ENCODE results near the gene L3MBTL3. TPM values are rescaled to one million over a fixed set of nuclear protein-coding genes. Genes with fewer than 3 reads are reported as not detected.

L3MBTL3 gene
- total RNA-seq, 4 donors from 2014 or later, result 8.1 to 18.1 (median 14.2) TPM

DNA sequence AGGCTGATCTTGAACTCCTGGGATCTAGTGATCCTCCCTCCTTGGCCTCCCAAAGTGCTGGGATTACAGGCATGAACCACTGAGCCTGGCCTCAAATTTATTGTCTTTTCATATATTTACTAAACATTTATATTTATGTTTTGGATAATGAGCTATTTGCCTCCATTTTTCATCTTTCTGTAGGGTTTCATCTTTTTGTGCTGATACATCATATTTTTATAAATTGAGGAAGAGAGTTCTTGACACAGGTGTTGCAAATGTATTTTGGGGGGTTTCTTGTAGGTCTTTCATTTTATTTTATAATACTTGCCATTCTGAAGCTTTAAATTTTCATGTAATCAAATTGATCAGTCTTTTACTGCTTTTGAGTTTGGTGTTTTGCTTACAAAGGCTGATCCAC lies 72.4 kb downstream of the L3MBTL3 start:
- Histone ChIP-seq H3K27ac (no peak overlapping the region), H3K4me1 (no peaks in the 10 kb centered on the region), H3K36me3 (peaks cover 0 to 4% of the 10 kb centered on the region in 2 donors), H3K4me3 (replicated peaks in 1 of 3) (no peak overlapping the region), H3K9me3 (no peaks in the 10 kb centered on the region), H3K27me3 (no peaks in the 10 kb centered on the region)
- intact Hi-C loops (cut with DNase I), result no loop called here
- TF ChIP-seq CTCF (IDR thresholded peaks at IDR 0.05), result no peak
- TF ChIP-seq POLR2A (IDR thresholded peaks at IDR 0.05), result no peak
- no peak for DNase-seq

DNA sequence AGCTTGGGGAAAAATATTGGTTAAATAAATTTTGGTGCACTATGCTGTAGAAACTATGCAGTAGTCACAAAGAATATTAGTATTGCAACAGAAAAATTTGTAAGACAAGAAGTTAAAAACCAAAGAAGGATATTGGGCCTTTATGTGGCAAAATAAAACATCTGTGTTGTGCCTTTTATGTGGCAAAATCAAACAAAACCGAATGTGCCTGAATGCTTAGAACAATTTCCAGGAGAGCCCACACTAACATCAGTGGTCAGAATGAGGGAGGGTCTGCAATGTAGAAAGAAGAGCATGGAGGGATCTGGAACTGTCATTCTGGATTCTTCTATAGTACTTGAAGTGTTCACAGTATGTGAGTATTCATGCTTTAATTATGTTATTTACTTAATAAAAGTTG lies 75.2 kb downstream of the L3MBTL3 start:
- intact Hi-C loops (cut with DNase I), result no loop called here
- Histone ChIP-seq H3K36me3 (peaks cover 0 to 4% of the 10 kb centered on the region in 2 donors), H3K27ac (no peak overlapping the region), H3K4me1 (no peaks in the 10 kb centered on the region), H3K4me3 (replicated peaks in 1 of 3) (no peak overlapping the region), H3K27me3 (no peaks in the 10 kb centered on the region), H3K9me3 (no peaks in the 10 kb centered on the region)
- no peak for DNase-seq
- no peak for TF ChIP-seq POLR2A (IDR thresholded peaks at IDR 0.05)
- TF ChIP-seq CTCF (IDR thresholded peaks at IDR 0.05), result no peak
- WGBS, 2 donors, result 79 to 94% methylated on average over 1 of the region's 1 CpG

DNA sequence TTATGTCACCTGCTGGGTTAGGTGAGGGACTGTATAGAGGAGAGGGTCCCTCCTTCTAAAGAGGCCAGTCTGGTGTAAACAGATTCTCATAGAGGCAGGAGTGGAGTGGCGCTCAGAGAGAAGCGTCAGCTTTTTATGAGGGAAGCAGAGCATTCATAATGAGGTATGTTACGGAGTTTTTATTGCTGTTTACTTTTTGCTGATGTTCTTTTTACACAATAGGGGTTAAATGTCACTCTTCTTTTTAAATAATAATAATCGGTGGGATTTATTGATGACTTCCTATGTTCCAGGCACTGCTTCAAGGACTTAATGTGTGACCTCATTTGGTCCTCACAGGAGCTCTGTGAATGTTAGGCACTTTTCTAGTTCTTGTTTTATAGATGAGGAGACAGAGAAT lies 79.9 kb downstream of the L3MBTL3 start:
- Histone ChIP-seq H3K4me1 (no peaks in the 10 kb centered on the region), H3K27ac (no peak overlapping the region), H3K4me3 (replicated peaks in 1 of 3) (no peak overlapping the region), H3K9me3 (no peaks in the 10 kb centered on the region), H3K36me3 (peaks cover 0 to 4% of the 10 kb centered on the region in 2 donors), H3K27me3 (no peaks in the 10 kb centered on the region)
- no peak for TF ChIP-seq CTCF (IDR thresholded peaks at IDR 0.05)
- TF ChIP-seq POLR2A (IDR thresholded peaks at IDR 0.05), result no peak
- WGBS, 2 donors, result 90 to 93% methylated on average over 4 of the region's 4 CpGs
- DNase-seq, result no peak
- intact Hi-C loops (cut with DNase I), result no loop called here

DNA sequence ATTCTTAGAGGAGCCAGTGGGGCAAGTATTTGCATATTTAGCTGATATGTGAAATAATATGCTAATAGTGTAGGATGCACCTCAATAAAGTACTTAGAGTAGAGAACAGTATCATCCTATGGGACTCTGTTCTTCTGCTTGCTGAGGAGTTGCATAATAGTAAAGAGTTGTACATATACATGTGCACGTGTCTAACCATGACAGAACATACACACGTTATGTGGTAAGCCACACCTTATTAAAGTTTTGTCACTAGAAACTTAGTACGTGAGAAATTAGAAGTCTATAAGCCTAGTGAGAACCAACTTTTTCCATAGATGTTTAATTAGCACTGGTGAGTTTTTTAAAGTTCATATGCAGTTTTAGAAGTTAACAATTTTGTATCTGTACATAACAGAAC lies 80.7 kb downstream of the L3MBTL3 start:
- H3K4me3 ChIP-seq (replicated peaks in 1 of 3), result no peak overlapping the region
- TF ChIP-seq CTCF (IDR thresholded peaks at IDR 0.05) (no peak), POLR2A (IDR thresholded peaks at IDR 0.05) (no peak)
- no peaks in the 10 kb centered on the region for H3K9me3 ChIP-seq
- 96% methylated on average over 3 of the region's 3 CpGs for WGBS, 2 donors
- no peaks in the 10 kb centered on the region for H3K27me3 ChIP-seq
- H3K27ac ChIP-seq, result no peak overlapping the region
- intact Hi-C loops (cut with DNase I), result no loop called here
- no peak for DNase-seq
- no peaks in the 10 kb centered on the region for H3K4me1 ChIP-seq
- H3K36me3 ChIP-seq, result no peaks in the 10 kb centered on the region

DNA sequence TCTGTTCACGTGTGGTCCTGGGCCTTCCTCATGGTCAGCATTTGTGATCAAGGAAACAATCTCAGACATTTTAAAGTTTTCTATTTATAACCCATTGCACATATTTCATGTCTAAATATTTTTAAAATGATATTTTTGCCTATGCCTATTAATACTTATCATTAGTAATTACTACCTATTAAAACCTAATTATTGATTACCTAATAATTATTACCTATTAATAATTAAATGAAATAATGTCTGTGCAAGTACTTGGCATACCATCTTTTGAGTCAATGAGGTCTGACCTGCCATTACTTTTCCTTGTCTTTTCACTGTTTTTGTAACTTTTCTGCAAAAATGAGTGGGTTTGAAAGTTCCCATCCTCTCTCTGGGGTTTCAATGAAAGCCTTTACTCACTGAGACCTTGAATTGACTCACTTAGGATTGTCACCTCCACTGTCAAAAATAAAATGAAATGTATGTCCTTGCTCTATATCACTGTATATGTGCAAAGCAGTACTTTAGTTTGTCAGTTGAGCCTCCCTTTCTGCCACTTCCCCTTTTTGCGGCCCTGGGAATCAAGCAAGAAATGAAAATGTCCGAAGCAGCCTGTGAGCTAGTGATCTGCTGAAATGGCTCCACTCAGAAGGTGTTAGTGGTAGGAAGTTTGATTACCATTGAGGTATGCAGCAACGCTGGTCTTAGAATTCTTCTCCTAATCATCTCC lies 87.8 kb downstream of the L3MBTL3 start:
- no peak for DNase-seq
- intact Hi-C loops (cut with DNase I), result no loop called here
- 95 to 100% methylated on average over 4 of the region's 4 CpGs for WGBS, 2 donors
- Histone ChIP-seq H3K36me3 (no peaks in the 10 kb centered on the region), H3K27ac (no peak overlapping the region), H3K4me1 (no peaks in the 10 kb centered on the region), H3K9me3 (no peaks in the 10 kb centered on the region), H3K4me3 (replicated peaks in 1 of 3) (no peak overlapping the region), H3K27me3 (no peaks in the 10 kb centered on the region)
- no peak for TF ChIP-seq CTCF (IDR thresholded peaks at IDR 0.05)
- TF ChIP-seq POLR2A (IDR thresholded peaks at IDR 0.05), result no peak

Measured in thyroid gland (tissue), 4 donors.